GM12878 (cell line): ENCODE measurements around the gene DTX1.

ENCODE experiments used
- CBX5 ChIP-seq: sonication (generic); IDR thresholded peaks from 2 replicates; pipeline ENCODE4 v1.6.1; 2016; ENCODE audit warnings: low read depth, moderate library complexity, mild to moderate bottlenecking, inconsistent platforms
- IRF4 ChIP-seq: IDR thresholded peaks from 2 replicates; pipeline ENCODE4 v1.6.1; 2011; ENCODE audit warnings: low read depth, low read length
- POLR2A ChIP-seq: IDR thresholded peaks from 2 replicates; pipeline ENCODE4 v1.6.1; 2011; ENCODE audit warnings: low read depth, mild to moderate bottlenecking, low read length
- POLR2AphosphoS5 ChIP-seq: IDR thresholded peaks from 2 replicates; pipeline ENCODE4 v1.6.1; 2011; ENCODE audit warnings: mild to moderate bottlenecking, low read length, inconsistent platforms
- SIN3A ChIP-seq: IDR thresholded peaks from 2 replicates; pipeline ENCODE4 v1.6.1; 2012; ENCODE audit warnings: low read depth, low read length, improper control_type of control experiment
- SPI1 ChIP-seq: IDR thresholded peaks from 2 replicates; pipeline ENCODE4 v1.6.1; 2011; ENCODE audit warnings: low read depth, mild to moderate bottlenecking, low read length, moderate library complexity, borderline replicate concordance; ENCODE audit not compliant: insufficient read depth
- TF ChIP-seq, protein P1 (sequence below): IDR thresholded peaks from 2 replicates; pipeline ENCODE4 v1.6.1; 2011; ENCODE audit warnings: low read depth, mild to moderate bottlenecking, low read length, moderate library complexity, borderline replicate concordance; ENCODE audit errors: extremely low read depth
- TF ChIP-seq, protein P2 (sequence below), 3 experiments: IDR thresholded peaks in 2 of 3; conservative IDR thresholded peaks in 1 of 3; 2 replicates each; pipeline ENCODE4 v1.5.1; 2011; ENCODE audit warnings: low read depth in 3 of 3, low read length in 3 of 3, mild to moderate bottlenecking in 3 of 3, control low read depth in 2 of 3, moderate library complexity in 2 of 3, inconsistent platforms in 1 of 3, mixed read lengths in 1 of 3; ENCODE audit not compliant: control insufficient read depth in 2 of 3, insufficient read depth in 1 of 3; ENCODE audit errors: extremely low read depth in 1 of 3

DNA sequence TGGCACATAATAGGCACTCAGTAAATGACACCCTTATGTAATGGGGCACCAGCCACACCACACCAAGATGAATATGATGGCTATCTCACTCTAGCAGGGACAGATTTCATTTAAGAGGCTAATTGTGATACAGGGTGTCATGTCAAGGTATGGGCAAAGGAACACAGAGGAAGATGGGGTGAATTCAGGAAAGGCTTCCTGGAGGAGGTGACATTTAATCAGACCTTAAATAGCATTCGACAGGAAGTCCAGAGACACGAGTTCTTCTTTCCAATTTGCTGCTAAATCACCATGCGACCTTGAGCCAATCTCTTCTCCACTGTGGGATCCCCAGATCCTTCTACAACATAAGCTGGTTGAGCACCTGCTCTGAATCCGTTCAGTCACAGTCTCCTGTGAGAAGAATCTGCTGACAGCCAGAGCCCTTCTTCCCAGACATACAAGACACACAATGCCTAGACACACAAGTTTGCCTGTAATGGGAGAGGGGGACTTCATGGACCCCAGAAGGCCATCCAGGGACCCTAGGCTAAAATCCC lies 1.5 kb upstream of the DTX1 start:
- TF ChIP-seq, protein P1, sequence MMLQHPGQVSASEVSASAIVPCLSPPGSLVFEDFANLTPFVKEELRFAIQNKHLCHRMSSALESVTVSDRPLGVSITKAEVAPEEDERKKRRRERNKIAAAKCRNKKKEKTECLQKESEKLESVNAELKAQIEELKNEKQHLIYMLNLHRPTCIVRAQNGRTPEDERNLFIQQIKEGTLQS = no peak
- no peak for TF ChIP-seq SPI1
- TF ChIP-seq, protein P2, sequence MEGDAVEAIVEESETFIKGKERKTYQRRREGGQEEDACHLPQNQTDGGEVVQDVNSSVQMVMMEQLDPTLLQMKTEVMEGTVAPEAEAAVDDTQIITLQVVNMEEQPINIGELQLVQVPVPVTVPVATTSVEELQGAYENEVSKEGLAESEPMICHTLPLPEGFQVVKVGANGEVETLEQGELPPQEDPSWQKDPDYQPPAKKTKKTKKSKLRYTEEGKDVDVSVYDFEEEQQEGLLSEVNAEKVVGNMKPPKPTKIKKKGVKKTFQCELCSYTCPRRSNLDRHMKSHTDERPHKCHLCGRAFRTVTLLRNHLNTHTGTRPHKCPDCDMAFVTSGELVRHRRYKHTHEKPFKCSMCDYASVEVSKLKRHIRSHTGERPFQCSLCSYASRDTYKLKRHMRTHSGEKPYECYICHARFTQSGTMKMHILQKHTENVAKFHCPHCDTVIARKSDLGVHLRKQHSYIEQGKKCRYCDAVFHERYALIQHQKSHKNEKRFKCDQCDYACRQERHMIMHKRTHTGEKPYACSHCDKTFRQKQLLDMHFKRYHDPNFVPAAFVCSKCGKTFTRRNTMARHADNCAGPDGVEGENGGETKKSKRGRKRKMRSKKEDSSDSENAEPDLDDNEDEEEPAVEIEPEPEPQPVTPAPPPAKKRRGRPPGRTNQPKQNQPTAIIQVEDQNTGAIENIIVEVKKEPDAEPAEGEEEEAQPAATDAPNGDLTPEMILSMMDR (IDR thresholded peaks at IDR 0.05 in 2 of 3, conservative IDR thresholded peaks at IDR 0.05 in 1 of 3; ENCODE audit: control insufficient read depth in 2 of 3, extremely low read depth in 1 of 3, insufficient read depth in 1 of 3, low read depth in 3 of 3, low read length in 3 of 3) = no peak
- no peak for TF ChIP-seq CBX5
- no peak for TF ChIP-seq POLR2AphosphoS5
- TF ChIP-seq SIN3A = no peak
- no peak for TF ChIP-seq IRF4
- no peak for TF ChIP-seq POLR2A
